Fibroblast of villous mesenchyme (primary cell): ENCODE data around the gene NME4. TPM values are rescaled to one million over a fixed set of nuclear protein-coding genes. Genes with fewer than 3 reads are reported as not detected.
A peak's percentile ranks its signal among the peaks of the same experiment; 100 is the strongest.

Source experiments
- DNase-seq: peaks from one replicate; pipeline ENCODE4 v3.0.0-alpha.2; 2010; ENCODE audit warnings: low read depth
- H3K4me3 ChIP-seq: 2 replicates; pipeline ENCODE4 v1.5.1; 2011; ENCODE audit warnings: low read depth, mild to moderate bottlenecking, low read length
- CTCF ChIP-seq: IDR thresholded peaks from 2 replicates; pipeline ENCODE4 v1.5.1; 2012; ENCODE audit warnings: low read depth, mild to moderate bottlenecking, low read length; ENCODE audit not compliant: insufficient read depth
- total RNA-seq: library from RNA; depleted of rRNA; stranded (reverse); fragments of >200 nt; gene quantifications from 2 replicates; pipeline ENCODE4 v1.2.3, GENCODE V29; 2012

Gene NME4
- total RNA-seq, 1 donor, result 126 TPM

- peak overlapping the region; percentile 48 for H3K4me3 ChIP-seq
- no peak for TF ChIP-seq CTCF
- no peak for DNase-seq
Observed at GRCh38 chr16:353404-354290, 43.4 kb upstream of the NME4 start.

- TF ChIP-seq CTCF, result no peak
- no peak overlapping the region for H3K4me3 ChIP-seq
- no peak for DNase-seq
Observed at GRCh38 chr16:354291-354881, 42.6 kb upstream of the NME4 start.

GRCh38 chr16:354971-355461 is 42.0 kb upstream of the NME4 start:
- DNase-seq, result no peak
- no peak overlapping the region for H3K4me3 ChIP-seq
- no peak for TF ChIP-seq CTCF

GRCh38 chr16:356741-357140 is 40.3 kb upstream of the NME4 start:
- H3K4me3 ChIP-seq, result no peak overlapping the region
- TF ChIP-seq CTCF, result no peak
- no peak for DNase-seq

GRCh38 chr16:359067-359763 is 37.8 kb upstream of the NME4 start:
- H3K4me3 ChIP-seq, result no peak overlapping the region
- no peak for DNase-seq
- TF ChIP-seq CTCF, result no peak

- DNase-seq, result no peak
- no peak for TF ChIP-seq CTCF
- no peak overlapping the region for H3K4me3 ChIP-seq
Observed at GRCh38 chr16:359871-360697, 36.9 kb upstream of the NME4 start.
